Measurements from ENCODE around the gene ECE1. TPM values are rescaled to one million over a fixed set of nuclear protein-coding genes. Genes with fewer than 3 reads are reported as not detected.

The ECE1 gene
- total and polyA plus RNA-seq, 2 of the 4 experiments (the other 2 are of a cell fraction): 61.8 to 124 TPM

GRCh38 chr1:21294266-21294989, 4.2 kb upstream of the ECE1 start:
- intact Hi-C loops (cut with micrococcal nuclease): no loop called here

More at GRCh38 chr1:21294266-21294989, 4.2 kb upstream of the ECE1 start:
- Histone ChIP-seq H4K8ac (ENCODE audit: low read depth in 2 of 2, low read length in 2 of 2) (no peak overlapping the region), H2BK15ac (ENCODE audit: low read depth, low read length) (no peak overlapping the region), H2BK20ac (ENCODE audit: low read depth, low read length) (no peak overlapping the region), H3K14ac (replicated peaks; ENCODE audit: low read depth, low read length) (no peak overlapping the region), H3K4me3 (ENCODE audit: insufficient read depth, low read depth, low read length) (no peak overlapping the region), H3K18ac (ENCODE audit: low read depth, low read length) (no peak overlapping the region), H3K4me2 (ENCODE audit: low read depth, low read length) (no peak overlapping the region), H4K20me1 (ENCODE audit: insufficient read depth, low read length) (peaks cover 36% of the 10 kb centered on the region), H2BK5ac (ENCODE audit: low read depth, low read length, poor library complexity, severe bottlenecking) (no peak overlapping the region), H3K4me1 (ENCODE audit: control insufficient read depth, insufficient read depth, low read length) (peaks cover 23% of the 10 kb centered on the region), H3K79me1 (ENCODE audit: low read depth in 1 of 2, low read length in 2 of 2) (peaks cover 43 to 87% of the 10 kb centered on the region in 2 experiments), H2AK9ac (replicated peaks; ENCODE audit: low read depth, low read length, poor library complexity) (no peak overlapping the region), H3K9me3 (ENCODE audit: control insufficient read depth, insufficient read depth, low read length) (no peaks in the 10 kb centered on the region), H2BK120ac (ENCODE audit: low read depth, low read length) (no peak overlapping the region), H3K27me3 (ENCODE audit: control insufficient read depth, insufficient read depth, low read length) (no peaks in the 10 kb centered on the region), H2AK5ac (ENCODE audit: low read depth, low read length) (peak overlapping the region; percentile 36; the same call in 1 of the 2 replicates), H3K4ac (ENCODE audit: low read depth, low read length) (no peak overlapping the region), H4K5ac (ENCODE audit: low read depth, low read length) (no peak overlapping the region), H3K9ac (ENCODE audit: low read depth, low read length) (no peak overlapping the region), H3K36me3 (ENCODE audit: control insufficient read depth, insufficient read depth, low read length) (peaks cover 4% of the 10 kb centered on the region; the same call in 1 of the 2 replicates), H3K27ac (ENCODE audit: insufficient read depth, low read length) (no peak overlapping the region), H3K23ac (ENCODE audit: low read depth, low read length) (no peak overlapping the region), H2AFZ (replicated peaks; ENCODE audit: low read length, poor library complexity) (peak overlapping the region; percentile 59), H4K91ac (ENCODE audit: insufficient read depth, low read depth, low read length) (no peak overlapping the region), H3K9me1 (ENCODE audit: insufficient read depth, low read length) (peaks cover 23% of the 10 kb centered on the region), H3K56ac (ENCODE audit: extremely low read depth, insufficient read depth, low read length) (no peak overlapping the region)
- in situ Hi-C loops (cut with MboI; ENCODE audit: low sequenced_read_pairs): no loop called here
- dilution Hi-C loops (cut with HindIII; ENCODE audit: low sequenced_read_pairs, unreplicated experiment): no loop called here
- ChIA-PET CTCF (interaction anchor here (1.7 kb wide), 1 partner anchor 24 kb away, joined by 4 read pairs; no protein-coding TSS in a partner anchor), POLR2A (ENCODE audit: unreplicated experiment) (no interaction called here)
- no peak for ATAC-seq (ENCODE audit: low read depth)
- no TSS peak for BruUV-seq (replicated peaks)
- no peak for TF ChIP-seq ELK1 (IDR thresholded peaks at IDR 0.05; ENCODE audit: borderline replicate concordance, low read depth, low read length)
- TF ChIP-seq CTCF (conservative IDR thresholded peaks at IDR 0.05; ENCODE audit: low read depth, low read length): no peak
- TF ChIP-seq FOS (IDR thresholded peaks at IDR 0.05; ENCODE audit: low read depth, low read length): no peak
- TF ChIP-seq POLR2A (IDR thresholded peaks at IDR 0.05; ENCODE audit: low read depth, low read length): no peak
- TF ChIP-seq MXI1 (IDR thresholded peaks at IDR 0.05; ENCODE audit: borderline replicate concordance, low read depth, low read length): no peak
- TF ChIP-seq RAD21 (IDR thresholded peaks at IDR 0.05; ENCODE audit: low read length): no peak
- TF ChIP-seq RFX5 (IDR thresholded peaks at IDR 0.05; ENCODE audit: low read depth, low read length): no peak
- TF ChIP-seq USF2 (IDR thresholded peaks at IDR 0.05; ENCODE audit: low read depth, low read length): no peak
- TF ChIP-seq BHLHE40 (IDR thresholded peaks at IDR 0.05; ENCODE audit: low read depth, low read length): no peak
- TF ChIP-seq MAFK (IDR thresholded peaks at IDR 0.05; ENCODE audit: low read depth, low read length): no peak
- no peak for TF ChIP-seq CHD1 (IDR thresholded peaks at IDR 0.05; ENCODE audit: low read depth, low read length)
- TF ChIP-seq MAZ (IDR thresholded peaks at IDR 0.05; ENCODE audit: borderline replicate concordance, low read depth, low read length): no peak
- no peak for TF ChIP-seq SMC3 (IDR thresholded peaks at IDR 0.05; ENCODE audit: low read depth, low read length)
- TF ChIP-seq RCOR1 (IDR thresholded peaks at IDR 0.05; ENCODE audit: insufficient replicate concordance, low read length): no peak
- DNase-seq: no peak
- WGBS, 2 experiments (ENCODE audit: extremely low coverage in 2 of 2, insufficient read length in 1 of 2): 55% methylated on average over 6 of the region's 13 CpGs; no CpG with 5 or more reads in 1 of the 2 experiments

All from IMR-90 (cell line).